Stomach (tissue), 4 donors: ENCODE data around the gene SPATA20.

Source experiments
- POLR2A ChIP-seq, 4 donors: fragments of 450-650 bp; IDR thresholded peaks; one replicate each; pipeline ENCODE4 v1.6.1; 2016; ENCODE audit warnings: antibody characterized with exemption in 4 of 4, control low read depth in 2 of 4, mild to moderate bottlenecking in 1 of 4, moderate library complexity in 1 of 4
- TF ChIP-seq, protein P1 (sequence below), 7 experiments: fragments of 450-650 bp in 4 of 7; fragments of 200-600 bp in 3 of 7; sonication (generic) in 3 of 7; IDR thresholded peaks; one replicate each; pipeline ENCODE4 v1.5.1; 2016 to 2019; ENCODE audit warnings: antibody characterized with exemption in 7 of 7, control low read depth in 2 of 7, mild to moderate bottlenecking in 1 of 7

DNA sequence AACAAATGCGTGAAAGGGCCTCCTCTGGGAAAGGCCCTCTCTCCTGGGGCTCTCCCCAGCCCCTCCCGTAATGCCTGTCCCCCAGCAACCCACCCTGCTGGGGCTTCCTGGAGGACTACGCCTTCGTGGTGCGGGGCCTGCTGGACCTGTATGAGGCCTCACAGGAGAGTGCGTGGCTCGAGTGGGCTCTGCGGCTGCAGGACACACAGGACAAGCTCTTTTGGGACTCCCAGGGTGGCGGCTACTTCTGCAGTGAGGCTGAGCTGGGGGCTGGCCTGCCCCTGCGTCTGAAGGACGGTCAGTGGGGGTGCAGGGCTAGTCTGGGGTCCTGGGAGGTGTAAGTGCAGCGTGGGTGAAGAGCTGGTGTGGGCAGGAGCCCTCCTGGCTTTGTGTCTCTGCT, 4.9 kb downstream of the SPATA20 start:
- TF ChIP-seq POLR2A (IDR thresholded peaks at IDR 0.05) = no peak
- TF ChIP-seq, protein P1, sequence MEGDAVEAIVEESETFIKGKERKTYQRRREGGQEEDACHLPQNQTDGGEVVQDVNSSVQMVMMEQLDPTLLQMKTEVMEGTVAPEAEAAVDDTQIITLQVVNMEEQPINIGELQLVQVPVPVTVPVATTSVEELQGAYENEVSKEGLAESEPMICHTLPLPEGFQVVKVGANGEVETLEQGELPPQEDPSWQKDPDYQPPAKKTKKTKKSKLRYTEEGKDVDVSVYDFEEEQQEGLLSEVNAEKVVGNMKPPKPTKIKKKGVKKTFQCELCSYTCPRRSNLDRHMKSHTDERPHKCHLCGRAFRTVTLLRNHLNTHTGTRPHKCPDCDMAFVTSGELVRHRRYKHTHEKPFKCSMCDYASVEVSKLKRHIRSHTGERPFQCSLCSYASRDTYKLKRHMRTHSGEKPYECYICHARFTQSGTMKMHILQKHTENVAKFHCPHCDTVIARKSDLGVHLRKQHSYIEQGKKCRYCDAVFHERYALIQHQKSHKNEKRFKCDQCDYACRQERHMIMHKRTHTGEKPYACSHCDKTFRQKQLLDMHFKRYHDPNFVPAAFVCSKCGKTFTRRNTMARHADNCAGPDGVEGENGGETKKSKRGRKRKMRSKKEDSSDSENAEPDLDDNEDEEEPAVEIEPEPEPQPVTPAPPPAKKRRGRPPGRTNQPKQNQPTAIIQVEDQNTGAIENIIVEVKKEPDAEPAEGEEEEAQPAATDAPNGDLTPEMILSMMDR (IDR thresholded peaks at IDR 0.05) = no peak
